Left ventricle myocardium inferior (tissue), 1 donor: Measurements from ENCODE around the gene GGACT. TPM values are rescaled to one million over a fixed set of nuclear protein-coding genes. Genes with fewer than 3 reads are reported as not detected.

Experiments
- DNase-seq: peaks from one replicate; pipeline ENCODE4 v3.0.0-alpha.2; 2020
- H3K27ac ChIP-seq: fragments of 200-600 bp; replicated peaks from 2 replicates; pipeline ENCODE4 v1.8.0; 2021
- H3K27me3 ChIP-seq: fragments of 200-600 bp; 2 replicates; pipeline ENCODE4 v1.8.0; 2021; ENCODE audit warnings: low read depth
- H3K36me3 ChIP-seq: fragments of 200-600 bp; 2 replicates; pipeline ENCODE4 v1.8.0; 2021
- H3K4me1 ChIP-seq: fragments of 200-600 bp; 2 replicates; pipeline ENCODE4 v1.8.0; 2021
- H3K4me3 ChIP-seq: fragments of 200-600 bp; 2 replicates; pipeline ENCODE4 v1.8.0; 2021; ENCODE audit warnings: mild to moderate bottlenecking, moderate library complexity
- H3K9me3 ChIP-seq: fragments of 200-600 bp; replicated peaks from 2 replicates; pipeline ENCODE4 v1.8.0; 2021
- CTCF ChIP-seq: fragments of 200-600 bp; IDR thresholded peaks from 2 replicates; pipeline ENCODE4 v1.8.0; 2021; ENCODE audit warnings: antibody characterized with exemption, mild to moderate bottlenecking, borderline replicate concordance
- intact Hi-C: fragments of 100-400 bp; cut with micrococcal nuclease; formaldehyde crosslinking; loops from one replicate; pipeline ENCODE4 v1.11.0; 2022
- total RNA-seq: library from RNA; stranded (reverse); fragmentation: NEBNext Ultra II Directional; extraction: Animal tissue kit (Norgen Biotek cat#: 25700); gene quantifications from one replicate; pipeline ENCODE4 v1.2.1, GENCODE V29; 2021
- donor health status: DM: no; HTN: yes; CAD: no; lungs with severe emphysema.

The GGACT gene
- total RNA-seq, 1 donor from 2014 or later = 1.8 TPM

GRCh38 chr13:100537486-100537885, 51.1 kb downstream of the GGACT start:
- H3K4me1 ChIP-seq = no peaks in the 10 kb centered on the region
- no peak for DNase-seq
- H3K36me3 ChIP-seq = peaks cover 15% of the 10 kb centered on the region
- no peak overlapping the region for H3K4me3 ChIP-seq
- H3K27me3 ChIP-seq = no peaks in the 10 kb centered on the region
- intact Hi-C loops = no loop called here
- H3K27ac ChIP-seq = no peak overlapping the region
- no peak for TF ChIP-seq CTCF
- H3K9me3 ChIP-seq = peaks cover 9% of the 10 kb centered on the region

- no peaks in the 10 kb centered on the region for H3K27me3 ChIP-seq
- no peak for DNase-seq
- TF ChIP-seq CTCF = no peak
Observed at GRCh38 chr13:100536643-100537180, 51.9 kb downstream of the GGACT start.

GRCh38 chr13:100535426-100536135, 53.0 kb downstream of the GGACT start:
- H3K36me3 ChIP-seq = peaks cover 33% of the 10 kb centered on the region
- no peaks in the 10 kb centered on the region for H3K4me1 ChIP-seq
- no peak overlapping the region for H3K27ac ChIP-seq
- peaks cover 9% of the 10 kb centered on the region for H3K9me3 ChIP-seq
- H3K4me3 ChIP-seq = no peak overlapping the region
- H3K27me3 ChIP-seq = no peaks in the 10 kb centered on the region
- intact Hi-C loops = no loop called here
- no peak for TF ChIP-seq CTCF
- DNase-seq = no peak

More at GRCh38 chr13:100536643-100537180, 51.9 kb downstream of the GGACT start:
- Histone ChIP-seq H3K4me1 (no peaks in the 10 kb centered on the region), H3K27ac (no peak overlapping the region), H3K9me3 (peaks cover 9% of the 10 kb centered on the region), H3K4me3 (no peak overlapping the region), H3K36me3 (peaks cover 23% of the 10 kb centered on the region)
- intact Hi-C loops = no loop called here

- DNase-seq = no peak
- TF ChIP-seq CTCF = no peak
- Histone ChIP-seq H3K27ac (no peak overlapping the region), H3K9me3 (peaks cover 9% of the 10 kb centered on the region), H3K27me3 (no peaks in the 10 kb centered on the region), H3K4me1 (no peaks in the 10 kb centered on the region), H3K4me3 (no peak overlapping the region), H3K36me3 (peaks cover 40% of the 10 kb centered on the region)
- intact Hi-C loops = no loop called here
Observed at GRCh38 chr13:100534911-100535310, 53.7 kb downstream of the GGACT start.

GRCh38 chr13:100534147-100534843, 54.3 kb downstream of the GGACT start:
- intact Hi-C loops = no loop called here
- Histone ChIP-seq H3K4me1 (no peaks in the 10 kb centered on the region), H3K9me3 (peaks cover 9% of the 10 kb centered on the region), H3K4me3 (no peak overlapping the region), H3K27me3 (no peaks in the 10 kb centered on the region), H3K36me3 (peaks cover 45% of the 10 kb centered on the region), H3K27ac (no peak overlapping the region)
- no peak for DNase-seq
- no peak for TF ChIP-seq CTCF
